Dermis blood vessel endothelial cell (primary cell): Measurements from ENCODE around the gene PSME4. TPM values are rescaled to one million over a fixed set of nuclear protein-coding genes. Genes with fewer than 3 reads are reported as not detected.
A peak's percentile ranks its signal among the peaks of the same experiment; 100 is the strongest.
"Not testable (repeated sequence)": the region's sequence is repeated elsewhere in the genome, so short reads cannot be mapped to it uniquely, and the experiment has no call there.

Source experiments
- DNase-seq: peaks from one replicate; pipeline ENCODE4 v3.0.0; 2010
- total RNA-seq: library from RNA; depleted of rRNA; stranded (reverse); fragments of >200 nt; gene quantifications from 2 replicates; pipeline ENCODE4 v1.2.3, GENCODE V29; 2014

Gene PSME4
- total RNA-seq, 1 donor from 2014 or later: 30.0 TPM

DNA sequence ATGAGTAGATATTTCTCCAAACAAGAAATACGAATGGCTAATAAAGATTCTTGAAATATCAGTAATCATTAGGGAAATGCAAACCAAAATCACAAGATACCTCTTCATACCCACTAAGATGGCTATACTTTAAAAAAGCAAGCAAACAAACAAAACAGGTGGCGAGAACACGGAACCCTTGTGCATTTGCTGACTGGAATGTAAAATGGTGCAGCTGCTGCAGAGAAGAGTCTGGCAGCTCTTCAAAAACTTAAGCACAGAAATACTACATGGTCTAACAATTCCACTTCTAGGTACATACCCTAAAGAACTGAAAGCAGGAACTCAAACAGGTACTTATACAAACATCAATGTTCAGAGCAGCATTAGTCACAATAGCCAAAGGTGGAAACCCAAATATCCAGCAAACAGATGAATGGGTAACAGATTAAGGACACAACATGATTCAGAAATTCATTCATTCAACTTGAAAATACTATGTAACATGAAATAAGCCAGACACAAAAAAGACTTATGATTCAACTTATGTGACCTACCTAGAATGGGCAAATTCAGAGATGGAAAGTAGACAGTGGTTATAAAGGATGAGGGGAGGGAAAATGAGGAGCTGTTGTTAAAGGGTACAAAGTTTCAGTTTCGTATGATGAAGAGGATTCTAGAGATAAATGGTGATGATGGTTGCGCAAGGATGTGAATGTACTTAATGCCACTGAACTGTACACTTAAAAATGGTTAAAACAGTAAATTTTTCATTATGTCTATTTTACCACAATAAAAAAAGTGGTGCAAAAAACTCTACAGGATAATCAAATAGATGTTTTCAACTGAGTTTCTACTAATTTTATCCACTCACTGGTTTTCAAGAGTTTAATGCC is 84.2 kb downstream of the PSME4 start:
- DNase-seq: no peak

DNA sequence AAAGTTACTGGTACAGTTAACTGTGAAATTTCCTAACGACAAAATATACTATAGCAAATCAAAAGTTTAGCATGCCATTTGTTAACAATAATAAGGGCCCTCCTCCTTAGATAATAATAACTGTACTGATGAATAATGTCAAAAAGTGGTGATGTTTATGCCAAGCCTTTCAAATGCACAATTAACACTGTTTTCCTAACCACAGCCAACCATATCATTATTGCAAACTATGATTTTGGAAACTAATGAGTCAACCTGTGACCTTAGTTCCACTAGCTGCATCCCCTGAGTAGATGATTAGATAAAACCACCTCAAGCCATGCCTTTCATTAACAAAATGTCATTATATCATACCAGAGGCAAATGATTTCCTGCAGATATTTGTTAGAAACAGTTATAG is 85.9 kb downstream of the PSME4 start:
- DNase-seq: no peak

DNA sequence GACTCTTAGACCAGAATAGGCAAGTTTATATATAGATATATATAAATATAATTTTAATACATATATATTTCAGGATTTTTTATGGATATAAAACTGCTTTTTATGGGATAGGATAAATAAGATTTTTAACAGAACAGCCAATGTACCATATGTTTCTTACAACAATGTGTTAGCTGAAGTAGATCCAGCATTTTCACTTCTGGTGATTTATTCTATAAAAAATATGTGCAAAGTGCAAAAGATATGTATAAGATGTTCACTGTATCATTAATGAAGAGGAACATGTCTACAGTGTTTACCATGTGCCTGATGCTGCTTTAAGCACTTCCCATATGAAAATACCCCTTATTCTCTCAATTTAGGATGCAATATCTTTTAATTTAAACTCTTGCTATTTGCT is 88.8 kb downstream of the PSME4 start:
- DNase-seq: no peak

DNA sequence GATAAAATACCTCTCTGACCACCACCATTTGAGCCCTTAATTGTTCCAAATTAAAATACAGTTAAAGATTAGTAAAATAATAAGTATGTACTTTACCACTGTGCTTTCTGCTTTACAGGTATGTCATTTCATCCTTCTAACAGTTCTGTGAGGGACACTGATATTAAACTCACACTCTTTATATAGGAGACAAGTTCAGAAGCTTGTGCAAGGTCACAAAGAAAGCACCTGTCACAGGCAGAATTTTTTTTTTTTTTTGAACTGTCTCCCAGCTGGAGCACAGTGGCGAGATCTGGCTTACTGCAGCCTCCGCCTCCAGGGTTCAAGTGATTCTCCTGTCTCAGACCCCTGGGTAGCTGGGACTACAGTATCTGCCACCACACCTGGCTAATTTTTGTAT is 89.4 kb downstream of the PSME4 start:
- DNase-seq: no peak

DNA sequence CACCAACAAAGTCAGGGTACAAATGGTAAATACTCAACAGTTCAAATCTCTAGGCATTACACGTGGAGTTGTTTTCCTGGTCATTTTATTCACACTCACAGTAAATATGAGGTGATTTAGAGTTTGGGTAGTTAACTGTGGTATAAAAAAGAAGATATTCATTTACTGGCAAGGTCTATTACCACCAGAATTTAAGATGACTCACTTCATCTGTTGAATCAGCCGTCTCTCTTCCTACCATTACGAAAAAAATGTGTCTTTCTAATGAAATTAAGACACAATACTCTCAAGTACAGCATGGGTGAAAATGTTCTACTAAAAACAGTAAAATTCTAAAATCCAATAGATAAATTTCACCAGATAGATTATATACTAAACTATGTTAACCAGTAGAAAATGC is 90.0 kb downstream of the PSME4 start:
- DNase-seq: peak; percentile 35

DNA sequence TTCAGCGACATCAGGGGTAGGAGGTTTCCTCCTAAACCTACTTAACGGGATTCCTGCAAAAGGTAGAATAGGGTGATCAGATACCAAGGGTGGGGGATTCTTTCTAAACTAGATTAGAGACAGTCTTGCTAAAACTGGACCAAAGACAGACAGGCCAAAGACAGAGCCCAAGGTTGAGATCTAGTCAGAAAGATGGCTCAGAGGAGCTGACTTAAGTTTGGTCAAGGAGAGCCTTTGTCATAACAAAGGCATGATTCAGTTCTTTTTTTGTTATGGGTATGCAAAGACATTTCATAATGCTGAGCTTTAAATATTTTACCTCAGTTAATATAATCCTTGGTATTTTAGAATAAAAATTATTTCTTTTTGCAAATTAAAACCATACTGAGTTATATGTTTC is 93.2 kb downstream of the PSME4 start:
- DNase-seq: no peak

DNA sequence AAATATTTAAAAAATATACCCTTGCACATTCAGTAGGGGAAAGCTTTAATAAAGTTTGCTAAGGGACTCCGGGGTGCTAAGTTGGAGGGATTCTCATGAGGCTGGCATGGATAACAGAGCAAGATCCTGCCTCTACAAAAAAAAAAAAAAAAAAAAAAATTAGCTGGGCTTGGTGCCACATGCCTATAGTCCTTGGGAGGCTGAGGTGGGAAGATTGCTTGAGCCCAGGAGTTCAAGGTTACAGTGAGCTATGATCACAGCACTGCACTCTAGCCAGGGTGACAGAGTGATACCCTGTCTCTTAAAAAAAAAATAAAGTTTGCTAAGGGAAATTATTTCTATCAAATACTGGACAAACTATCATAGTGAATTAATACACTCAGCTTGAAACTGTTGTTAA is 93.7 kb downstream of the PSME4 start:
- DNase-seq: no peak

DNA sequence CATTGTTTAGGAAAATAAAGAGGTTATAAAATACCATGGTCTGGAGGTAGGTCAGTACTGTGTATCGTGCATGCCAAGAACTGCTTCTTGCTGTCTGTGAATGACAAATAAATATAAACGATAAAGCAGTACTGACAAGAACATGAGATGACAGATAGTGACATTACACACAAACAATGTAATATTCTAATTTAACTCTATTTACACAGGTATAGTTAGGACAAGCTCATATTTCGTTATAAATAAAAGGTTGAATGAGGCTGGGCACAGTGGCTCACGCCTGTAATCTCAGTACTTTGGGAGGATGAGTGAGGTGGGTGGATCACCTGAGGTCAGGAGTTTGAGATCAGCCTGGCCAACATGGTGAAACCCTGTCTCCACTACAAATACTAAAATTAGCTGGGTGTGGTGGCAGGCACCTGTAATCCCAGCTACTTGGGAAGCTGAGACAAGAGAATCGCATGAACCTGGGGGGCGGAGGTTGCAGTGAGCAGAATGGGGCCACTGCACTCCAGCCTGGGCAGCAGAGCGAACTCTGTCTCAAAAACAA is 96.3 kb downstream of the PSME4 start:
- DNase-seq: no peak

DNA sequence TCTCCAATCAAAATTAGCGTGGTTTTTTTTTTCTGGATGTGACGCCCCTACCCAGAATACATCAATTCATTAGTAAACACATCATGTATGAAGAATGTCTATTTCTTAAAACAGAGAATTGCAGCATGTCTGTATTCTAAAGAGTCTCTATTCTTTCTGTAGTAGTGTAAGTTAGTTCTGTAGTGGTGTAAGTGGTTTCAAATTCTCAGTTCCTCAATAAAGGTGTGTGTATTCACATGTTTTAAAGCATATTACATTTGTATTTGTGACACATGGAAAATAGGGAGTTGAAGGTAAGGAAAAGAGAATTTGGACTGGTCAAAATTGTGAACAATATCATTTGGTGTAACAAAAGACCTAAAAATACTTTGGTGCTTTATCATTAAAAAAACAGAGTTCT is 103.0 kb downstream of the PSME4 start:
- DNase-seq: no peak

DNA sequence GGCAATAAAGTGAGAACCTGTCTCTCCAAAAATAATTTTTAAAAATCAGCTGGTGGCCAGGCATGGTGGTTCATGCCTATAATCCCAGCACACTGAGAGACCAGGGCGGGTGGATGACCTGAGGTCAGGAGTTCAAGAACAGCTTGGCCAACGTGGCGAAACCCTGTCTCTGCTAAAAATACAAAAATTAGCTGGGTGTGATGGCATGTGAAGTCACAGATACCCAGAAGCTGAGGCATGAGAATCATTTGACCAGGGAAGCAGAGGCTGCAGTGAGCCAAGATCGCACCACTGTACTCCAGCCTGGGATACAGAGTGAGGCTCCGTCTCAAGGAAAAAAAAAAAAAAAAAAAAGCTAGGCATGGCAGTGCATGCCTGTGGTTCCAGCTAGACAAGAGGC is 103.6 kb downstream of the PSME4 start:
- no peak for DNase-seq

DNA sequence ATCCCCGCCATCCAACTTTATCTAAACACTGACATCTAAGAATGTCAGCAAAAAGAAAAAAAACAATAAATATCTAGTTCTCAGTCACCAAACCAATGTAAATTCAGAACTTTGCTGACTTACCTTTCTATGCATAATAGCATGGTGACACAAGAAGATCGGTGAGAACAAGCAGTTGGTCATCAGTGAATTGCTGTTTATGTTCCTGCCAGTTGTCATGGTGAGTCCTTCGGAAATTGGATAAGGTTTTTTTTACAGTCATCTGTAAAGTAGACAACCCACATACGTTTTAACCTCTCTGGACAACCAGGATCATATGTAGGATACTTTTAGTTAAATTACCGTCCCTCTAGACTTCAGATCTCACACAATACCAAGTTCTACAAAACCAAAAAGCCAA is 104.8 kb downstream of the PSME4 start:
- no peak for DNase-seq

DNA sequence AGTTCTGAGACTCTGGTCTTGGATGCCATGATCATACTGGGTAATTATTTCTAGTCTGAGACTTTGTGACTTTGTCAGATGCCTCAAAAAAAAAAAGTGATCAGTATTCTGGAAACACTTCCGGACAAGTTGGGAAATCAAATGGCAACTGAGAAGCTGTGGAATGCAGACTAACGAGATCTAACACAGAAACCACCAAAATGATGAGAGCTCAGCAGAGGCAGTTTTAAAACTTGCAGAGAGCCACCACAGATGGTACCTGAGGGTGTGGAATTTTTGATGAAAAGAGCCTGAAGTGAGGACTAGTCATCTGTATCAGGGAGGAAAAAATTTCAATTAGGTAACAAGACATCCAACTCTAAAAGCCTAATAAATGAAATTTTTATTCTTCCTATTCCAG is 105.5 kb downstream of the PSME4 start:
- DNase-seq: no peak

DNA sequence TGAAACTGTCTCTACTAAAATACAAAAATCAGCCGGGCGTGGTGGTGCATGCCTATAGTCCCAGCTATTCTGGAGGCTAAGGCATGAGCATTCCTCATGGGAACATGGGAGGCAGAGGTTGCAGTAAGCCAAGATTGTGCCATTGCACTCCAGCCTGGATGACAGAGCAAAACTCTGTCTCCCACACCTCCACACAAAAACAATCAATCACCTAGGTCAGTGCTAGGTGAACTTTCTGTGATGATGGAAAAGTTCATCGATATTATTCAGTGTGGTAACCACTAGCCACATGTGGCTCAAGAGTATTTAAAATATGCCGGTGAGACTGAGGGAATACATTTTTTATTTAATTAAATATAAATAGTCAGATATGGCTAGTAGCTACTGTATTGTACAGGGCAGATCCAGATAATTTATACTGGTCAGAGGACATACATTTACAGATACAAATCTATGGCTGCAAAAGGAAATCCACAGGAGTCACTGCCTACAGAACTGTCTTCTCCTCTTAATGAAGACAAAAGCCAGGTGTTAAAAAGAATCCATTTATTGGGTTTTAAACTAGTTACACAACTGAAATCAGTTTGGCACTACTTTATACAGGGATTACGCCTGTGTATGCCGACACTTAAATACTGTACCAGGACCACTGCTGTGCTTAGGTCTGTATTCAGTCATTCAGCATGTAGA is 107.1 kb downstream of the PSME4 start:
- no peak for DNase-seq

DNA sequence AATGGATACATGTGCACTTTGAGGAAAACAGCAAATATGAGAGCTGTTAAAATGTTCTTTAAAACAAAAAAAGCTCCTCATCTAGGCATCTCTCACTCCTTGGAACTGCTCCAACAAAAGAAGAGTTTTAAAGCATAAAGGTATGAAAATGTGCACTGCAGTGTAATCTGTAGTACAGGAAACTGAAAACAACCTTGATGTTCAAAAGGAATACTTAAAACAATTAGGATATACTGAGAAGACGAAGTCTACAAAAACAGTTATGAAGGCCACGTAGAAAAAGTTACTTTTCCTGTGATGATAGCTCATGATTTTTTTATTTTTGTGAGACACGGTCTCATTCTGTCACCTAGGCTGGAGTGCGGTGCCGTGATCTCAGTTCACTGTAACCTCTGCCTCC is 109.0 kb downstream of the PSME4 start:
- no peak for DNase-seq

DNA sequence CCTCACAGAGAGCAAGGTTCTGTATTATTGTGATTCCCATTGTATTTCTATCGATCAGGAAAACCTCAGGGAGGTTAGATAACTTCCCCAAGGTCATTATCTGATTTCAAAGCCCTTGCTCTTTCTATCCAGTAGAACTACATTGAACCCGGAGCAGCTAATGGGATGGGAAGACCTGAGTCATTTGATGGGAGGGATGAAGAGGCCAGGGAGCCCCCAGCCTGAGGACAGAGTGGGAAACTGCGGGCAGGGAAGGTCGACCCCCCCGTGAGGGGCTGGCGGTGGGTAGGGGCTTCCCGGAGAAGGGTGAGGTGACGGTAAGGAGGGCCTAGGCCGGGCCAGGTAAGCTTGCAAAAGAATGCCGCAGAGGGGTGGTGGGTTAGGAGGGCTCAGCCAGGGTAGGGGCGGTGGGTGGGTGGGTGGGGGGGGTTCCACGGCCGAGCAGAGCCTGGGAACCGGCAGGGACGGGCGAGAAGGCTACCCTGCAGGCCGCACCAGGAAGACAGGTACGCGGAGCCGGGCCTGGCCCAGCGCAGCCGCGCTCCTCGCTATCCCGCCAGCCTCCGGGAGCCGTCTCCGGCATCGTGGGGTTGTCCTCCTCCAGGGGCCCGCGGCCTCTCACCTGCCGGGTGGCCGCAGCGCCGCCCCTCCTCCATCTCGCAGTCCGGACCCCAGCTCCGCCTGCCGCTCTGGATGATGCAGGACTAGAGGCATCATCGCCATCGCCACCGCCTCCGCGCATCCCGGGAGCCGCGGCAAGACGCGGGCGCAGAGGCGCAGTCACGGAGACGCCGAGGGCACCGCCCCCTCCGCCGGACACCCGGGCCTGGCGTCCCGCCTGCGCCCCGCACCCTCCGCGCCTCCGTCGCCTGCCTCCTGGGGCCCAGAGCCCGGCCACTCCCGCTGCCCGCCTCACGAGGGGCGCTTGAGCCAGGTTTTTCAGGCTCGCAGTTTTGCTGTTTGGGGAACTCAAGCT is 111.3 kb downstream of the PSME4 start, which contains the start of gene GPR75:
GPR75 (minus strand) TSS at position 762 of the 976 bp plus-strand sequence. CDS start 5,211 bp downstream, outside the sequence.
- DNase-seq: no peak

DNA sequence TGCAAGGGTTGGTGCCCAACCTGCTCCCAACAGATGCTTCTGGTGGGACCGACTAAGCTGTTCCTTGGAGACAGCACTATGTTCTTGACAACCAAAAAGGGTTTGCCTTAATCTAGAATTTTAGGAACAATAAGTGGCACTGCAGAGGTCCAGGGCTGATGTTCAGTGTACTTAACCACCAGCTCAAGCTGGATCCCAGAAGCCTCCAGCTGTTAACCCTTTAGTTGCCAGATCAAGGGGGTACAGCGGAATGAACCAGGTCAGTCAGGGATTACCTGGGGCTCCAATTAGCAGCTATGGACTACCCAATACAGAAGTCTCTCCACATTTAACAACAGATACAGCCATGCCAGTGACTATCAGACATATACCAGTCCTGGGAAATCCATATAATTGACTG is 114.5 kb downstream of the PSME4 start:
- no peak for DNase-seq

DNA sequence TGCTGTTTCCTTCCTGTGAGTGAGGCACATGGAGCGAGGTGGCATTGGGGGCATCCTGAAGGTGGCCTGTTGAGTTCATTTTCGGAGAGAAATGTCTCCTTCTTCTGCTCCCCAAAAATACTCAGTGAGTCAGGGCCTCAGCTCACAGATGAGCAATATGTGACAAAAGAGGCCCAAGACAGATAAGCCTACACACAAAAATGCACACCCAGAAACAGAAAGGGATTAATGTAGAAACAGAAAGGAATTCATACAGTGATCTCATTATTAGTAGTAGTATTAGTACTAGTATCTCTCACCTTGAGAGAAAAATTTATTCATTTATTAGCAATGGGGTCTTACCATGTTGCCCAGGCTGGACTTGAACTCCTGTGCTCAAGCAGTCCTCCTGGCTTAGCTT is 116.1 kb downstream of the PSME4 start:
- DNase-seq: no peak

DNA sequence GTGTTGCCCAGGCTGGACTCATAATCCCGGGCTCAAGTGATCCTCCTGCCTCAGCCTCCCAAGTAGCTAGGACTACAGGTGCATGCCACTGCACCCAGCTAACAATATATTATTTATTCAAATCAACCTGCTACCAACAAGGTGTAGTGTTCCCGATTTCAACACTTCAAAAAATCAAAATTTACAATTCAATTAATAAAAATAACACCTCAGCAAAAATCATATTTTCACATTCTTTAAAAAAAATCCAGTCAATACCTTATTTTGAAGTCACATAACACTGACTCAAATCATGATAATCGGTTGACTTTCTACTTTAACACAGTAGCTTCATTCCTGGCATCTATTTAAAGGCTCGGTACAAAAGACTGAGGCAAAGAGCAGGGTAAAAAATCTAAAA is 118.3 kb downstream of the PSME4 start:
- DNase-seq: no peak

DNA sequence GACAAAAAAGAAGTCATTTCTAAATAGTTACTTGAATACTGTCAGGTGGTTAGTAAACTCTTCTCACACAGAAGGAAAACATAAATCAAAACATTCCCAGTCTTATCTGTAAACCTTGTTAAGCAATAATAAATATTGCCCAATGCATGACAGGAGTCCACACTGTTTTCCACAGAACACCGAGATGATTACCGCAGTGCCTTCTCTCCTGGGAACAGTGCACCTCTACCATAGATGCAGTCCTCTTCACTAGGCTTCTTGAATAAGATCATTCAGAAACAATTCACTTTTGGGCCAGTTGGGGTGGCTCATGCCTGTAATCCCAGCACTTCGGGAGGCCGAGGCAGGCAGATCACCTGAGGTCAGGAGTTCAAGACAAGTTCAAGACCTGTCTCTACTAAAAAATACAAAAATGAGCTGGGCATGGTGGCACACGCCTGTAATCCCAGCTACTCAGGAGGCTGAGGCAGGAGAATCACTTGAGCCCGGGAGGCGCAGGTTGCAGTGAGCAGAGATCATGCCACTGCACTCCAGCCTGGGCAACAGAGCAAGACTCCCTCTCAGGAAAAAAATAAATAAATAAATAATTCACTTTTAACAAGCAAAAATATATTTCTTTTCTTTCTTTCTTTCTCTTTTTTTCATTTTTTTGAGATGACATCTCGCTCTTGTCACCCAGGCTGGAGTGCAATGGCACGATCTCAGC is 119.6 kb downstream of the PSME4 start:
- DNase-seq: not testable (repeated sequence)

DNA sequence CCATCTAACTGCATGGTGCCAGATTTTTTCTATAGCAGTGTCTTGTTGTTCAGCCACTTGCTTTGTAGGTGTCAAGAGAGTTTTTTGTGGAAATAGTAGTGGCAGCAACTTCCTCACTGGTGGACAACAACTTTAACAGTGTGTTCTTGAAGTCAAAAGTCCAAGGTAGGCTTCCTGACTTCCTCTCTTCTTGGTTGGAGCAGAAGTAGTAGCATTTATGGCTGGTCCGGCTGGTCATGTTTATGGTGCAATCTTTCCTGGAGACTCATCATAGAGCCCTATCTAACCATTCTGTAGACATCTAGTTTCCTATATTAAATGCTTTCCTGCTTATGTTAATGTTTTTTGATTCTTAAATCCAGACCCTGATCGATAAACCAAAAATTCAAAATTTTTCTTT is 122.7 kb downstream of the PSME4 start:
- DNase-seq: no peak

DNA sequence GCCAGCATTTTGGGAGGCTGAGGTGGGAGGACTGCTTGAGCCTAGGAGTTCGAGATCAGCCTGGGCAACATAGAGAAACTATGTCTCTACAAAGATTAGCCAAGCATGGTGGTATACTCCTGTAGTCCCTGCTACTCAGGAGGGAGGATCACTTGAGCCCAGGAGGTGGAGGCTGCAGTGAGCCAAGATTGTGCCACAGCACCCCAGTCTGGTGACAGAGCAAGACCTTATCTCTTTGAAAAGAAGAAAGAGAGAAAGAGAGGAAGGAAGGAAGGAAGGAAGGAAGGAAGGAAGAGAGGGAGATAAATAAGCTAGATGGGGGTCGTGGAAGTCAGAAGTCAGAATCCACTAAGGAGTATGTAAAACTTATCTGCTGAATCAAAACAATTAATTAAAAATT is 127.2 kb downstream of the PSME4 start:
- no peak for DNase-seq

DNA sequence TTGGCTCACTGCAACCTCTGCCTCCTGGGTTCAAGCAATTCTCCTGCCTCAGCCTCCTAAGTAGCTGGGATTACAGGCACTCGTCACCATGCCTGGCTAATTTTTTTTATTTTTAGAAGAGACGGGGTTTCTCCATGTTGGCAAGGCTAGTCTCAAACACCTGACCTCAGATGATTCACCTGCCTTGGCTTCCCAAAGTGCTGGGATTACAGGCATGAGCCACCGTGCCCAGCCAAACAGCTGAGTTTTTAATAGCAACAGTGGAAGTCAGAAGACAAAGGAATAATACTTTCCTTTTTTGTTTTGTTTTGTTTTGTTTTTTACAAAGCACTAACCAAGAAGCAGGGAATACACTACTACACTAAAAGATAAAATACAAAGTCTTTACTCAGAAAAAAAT is 127.9 kb downstream of the PSME4 start:
- DNase-seq: no peak
